ENCODE results near the gene LY9.

LY9 gene

GRCh38 chr1:160836981-160837557 lies 41.1 kb downstream of the LY9 start:
- DNase-seq (ENCODE audit: low spot score): no peak

- DNase-seq (ENCODE audit: low spot score): no peak
Measured at GRCh38 chr1:160837558-160838205, 41.7 kb downstream of the LY9 start.

GRCh38 chr1:160838888-160839287 lies 42.9 kb downstream of the LY9 start:
- DNase-seq (ENCODE audit: low spot score): no peak

DNA sequence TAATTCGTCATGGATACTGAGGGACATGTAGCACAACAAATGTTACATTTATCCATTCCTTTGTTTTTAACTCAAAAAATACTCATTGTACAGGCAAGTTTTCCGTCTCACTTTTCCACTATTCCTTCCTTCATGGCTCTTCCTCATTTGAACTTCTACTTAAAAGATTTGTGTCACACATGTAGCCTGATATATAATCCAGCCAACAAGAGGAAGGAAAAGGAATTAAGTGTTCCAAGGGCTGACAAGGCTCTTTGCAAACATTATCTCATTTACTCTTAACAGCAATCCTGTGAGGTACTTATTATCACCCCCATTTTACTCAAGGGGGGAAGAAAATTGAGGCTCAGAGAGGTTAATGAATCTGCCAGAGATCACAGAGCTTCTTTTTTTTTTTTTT lies 43.8 kb downstream of the LY9 start:
- no peak for DNase-seq (ENCODE audit: low spot score)

- no peak for DNase-seq (ENCODE audit: low spot score)
Measured at GRCh38 chr1:160841079-160841478, 45.1 kb downstream of the LY9 start.

DNA sequence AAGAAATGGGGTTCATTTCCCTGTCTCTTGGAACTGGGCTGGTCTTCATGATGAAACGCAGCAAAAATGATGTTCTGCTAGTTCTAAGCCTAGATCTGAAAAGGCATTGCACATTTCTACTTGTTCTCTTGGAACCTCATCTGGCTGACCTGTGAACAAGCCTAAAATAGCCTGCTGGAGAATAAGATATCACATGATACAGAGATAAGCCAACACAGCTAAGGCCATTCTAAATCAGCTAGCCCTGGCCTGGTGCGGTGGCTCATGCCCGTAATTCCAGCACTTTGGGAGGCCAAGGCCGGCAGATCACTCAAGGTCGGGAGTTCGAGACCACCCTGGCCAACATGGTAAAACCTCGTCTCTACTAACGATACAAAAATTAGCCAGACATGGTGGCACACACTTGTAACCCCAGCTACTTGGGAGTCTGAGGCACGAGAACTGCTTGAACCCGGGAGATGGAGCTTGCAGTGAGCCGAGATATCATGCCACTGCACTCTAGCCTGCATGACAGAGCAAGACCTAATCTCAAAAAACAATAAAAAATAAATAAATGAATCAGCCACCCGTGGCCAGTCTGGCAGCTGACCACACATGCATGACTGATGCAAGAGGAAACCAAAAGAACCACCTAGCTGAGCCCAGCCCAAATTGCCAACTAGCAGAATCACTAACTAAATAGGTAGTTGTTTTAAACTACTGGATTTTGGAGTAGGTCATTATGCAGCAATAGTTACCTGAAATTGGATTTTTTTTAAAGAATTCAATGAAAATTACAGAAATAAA lies 48.7 kb downstream of the LY9 start:
- no peak for DNase-seq (ENCODE audit: low spot score)

GRCh38 chr1:160846281-160846680 lies 50.3 kb downstream of the LY9 start:
- no peak for DNase-seq (ENCODE audit: low spot score)

DNA sequence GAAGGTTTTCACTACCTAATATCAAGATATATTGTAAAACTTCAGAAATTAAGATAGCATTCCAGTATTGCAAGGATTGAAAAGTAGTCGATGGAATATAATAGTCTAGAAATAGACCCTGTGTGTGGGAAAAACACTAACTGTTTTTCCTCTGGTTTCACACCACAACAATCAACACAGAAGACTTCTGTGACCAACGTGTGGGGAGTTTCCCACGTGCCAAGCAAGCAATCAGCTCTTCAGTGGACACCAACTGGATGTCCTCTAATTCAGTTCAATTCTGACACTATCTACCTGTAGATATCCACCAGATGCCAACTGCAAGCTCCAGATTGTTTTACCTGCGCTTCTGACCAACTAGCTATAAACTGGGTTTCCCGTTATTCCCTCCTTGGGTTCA lies 54.6 kb downstream of the LY9 start:
- no peak for DNase-seq (ENCODE audit: low spot score)

DNA sequence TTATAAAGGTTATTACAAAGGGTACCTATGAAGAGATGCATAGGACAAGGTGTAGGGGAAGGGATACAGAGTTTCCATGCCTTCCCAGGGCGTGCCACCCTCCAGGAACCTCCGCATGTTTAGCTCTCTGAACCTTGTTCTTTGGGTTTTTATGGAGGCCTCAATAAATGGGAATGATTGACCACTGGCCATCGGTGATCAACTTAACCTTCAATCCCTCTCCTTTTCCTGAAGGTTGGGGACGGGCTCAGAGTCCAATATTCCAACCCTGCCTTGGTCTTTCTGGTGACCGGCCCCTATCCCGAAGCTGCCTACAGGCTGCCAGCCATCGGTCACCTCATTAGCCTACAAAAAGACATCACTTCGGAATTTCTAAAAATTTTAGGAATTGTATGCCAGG lies 55.0 kb downstream of the LY9 start:
- no peak for DNase-seq (ENCODE audit: low spot score)

DNA sequence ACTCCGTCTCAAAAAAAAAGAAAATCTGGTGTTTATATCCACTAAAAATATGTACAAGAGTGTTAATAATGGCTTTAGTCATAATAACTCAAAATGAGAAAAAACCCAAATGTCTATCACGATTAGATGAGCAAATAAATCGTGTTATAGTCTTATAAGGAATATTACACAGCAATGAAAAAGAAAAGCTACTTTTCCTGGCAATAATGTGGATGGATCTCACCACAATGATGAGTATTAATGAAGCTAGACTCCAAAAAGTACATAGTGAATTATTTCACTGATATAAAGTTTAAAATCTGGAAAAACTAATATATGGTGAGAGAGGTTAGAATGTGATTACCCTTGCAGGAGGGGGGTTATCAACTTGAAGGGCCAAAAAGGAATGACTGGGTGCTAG lies 57.0 kb downstream of the LY9 start:
- no peak for DNase-seq (ENCODE audit: low spot score)

DNA sequence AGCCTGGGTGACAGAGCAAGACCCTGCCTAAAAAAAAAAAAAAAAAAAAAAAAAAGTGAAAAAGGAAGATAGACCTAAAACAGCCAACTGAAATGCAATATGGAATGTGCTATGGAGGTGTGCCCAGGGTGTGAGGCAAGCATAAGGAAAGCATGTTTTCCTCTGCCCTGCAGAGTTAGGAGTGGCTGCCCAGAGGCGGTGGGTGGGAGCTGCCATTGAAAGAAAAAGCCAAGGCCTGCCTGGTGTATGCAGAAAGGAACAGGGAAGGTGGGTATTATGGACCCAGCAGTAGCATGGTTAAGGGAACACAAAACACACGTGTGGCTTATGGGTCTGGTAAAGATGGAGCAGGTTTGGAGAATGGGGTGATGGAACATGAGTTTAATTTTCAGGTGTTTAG lies 57.8 kb downstream of the LY9 start:
- no peak for DNase-seq (ENCODE audit: low spot score)

DNA sequence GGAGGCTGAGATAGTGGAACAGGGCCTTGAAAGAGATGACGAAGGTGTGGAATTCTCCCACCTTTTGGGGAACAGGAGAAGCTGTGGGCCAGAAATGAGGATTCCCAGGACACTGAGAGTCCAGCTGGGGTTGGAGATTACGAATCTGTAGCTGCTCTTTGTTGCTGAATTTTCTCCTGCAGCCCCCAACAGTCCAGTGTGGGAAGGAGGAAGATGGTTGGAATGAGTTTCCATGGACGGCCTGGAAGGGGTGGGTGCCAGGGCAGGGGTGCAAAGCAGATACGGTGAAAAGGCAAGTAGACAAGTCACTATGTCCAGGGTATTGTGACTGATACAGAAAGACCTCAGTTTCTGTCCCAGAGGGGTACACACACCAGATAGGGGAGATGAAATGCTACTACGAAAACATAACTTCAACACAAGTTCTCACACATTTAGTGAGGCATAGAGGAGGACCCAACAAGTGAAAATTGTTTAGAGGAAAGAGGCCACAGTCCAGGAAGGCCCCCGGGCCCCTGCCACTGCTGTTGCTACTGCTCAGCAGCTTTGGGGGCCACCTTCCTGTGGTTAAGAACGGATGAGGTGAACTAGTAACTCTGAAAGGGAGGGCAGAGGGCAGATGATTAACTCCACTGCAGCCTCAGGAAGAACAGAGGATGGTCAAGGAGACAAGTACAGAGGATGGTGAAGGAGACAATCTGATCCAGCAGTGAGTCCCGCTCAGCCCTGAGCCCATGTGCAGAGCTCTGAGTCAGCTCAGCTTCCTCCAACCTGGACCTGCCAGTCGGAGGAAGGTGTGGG lies 59.4 kb downstream of the LY9 start:
- DNase-seq (ENCODE audit: low spot score): no peak

DNA sequence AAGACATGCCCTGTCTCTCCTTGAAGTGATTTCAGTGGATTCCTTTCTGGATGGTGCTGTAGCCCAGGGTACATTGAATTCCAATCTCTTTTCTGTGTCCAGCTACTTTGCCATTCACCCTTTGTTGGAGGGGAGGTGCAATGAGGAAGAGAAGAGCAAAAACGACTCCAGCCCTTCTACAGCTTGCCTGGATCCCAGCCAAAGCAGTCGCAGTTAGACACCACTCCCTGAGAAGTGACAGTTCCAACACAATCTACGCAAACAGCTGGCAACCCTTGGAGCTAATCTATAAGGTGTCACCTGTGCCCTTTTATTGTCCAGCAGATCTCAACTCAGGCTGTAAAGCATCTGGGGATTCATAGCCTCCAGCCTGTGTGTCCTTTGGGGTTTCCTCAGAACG lies 62.1 kb downstream of the LY9 start:
- DNase-seq (ENCODE audit: low spot score): no peak

DNA sequence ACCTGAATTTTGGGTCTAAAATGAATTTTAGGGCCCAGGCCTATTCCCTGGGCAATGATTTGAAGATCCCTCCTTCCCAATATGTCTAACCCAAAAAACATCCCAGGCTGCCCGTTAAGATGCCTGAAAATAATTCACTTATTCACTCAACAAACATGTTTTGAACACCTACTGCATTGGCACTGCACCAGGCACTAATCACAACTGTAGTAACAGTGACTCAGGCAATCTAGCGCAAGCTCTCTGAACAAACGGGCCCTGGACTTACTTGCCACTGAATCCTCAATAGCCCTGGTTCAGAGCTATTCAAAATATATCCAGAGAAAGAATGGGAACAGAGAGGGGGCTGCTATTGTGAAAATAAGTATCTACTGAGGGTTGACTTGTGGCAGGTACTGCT lies 62.5 kb downstream of the LY9 start:
- DNase-seq (ENCODE audit: low spot score): no peak

- no peak for DNase-seq (ENCODE audit: low spot score)
Measured at GRCh38 chr1:160859166-160859565, 63.2 kb downstream of the LY9 start.

DNA sequence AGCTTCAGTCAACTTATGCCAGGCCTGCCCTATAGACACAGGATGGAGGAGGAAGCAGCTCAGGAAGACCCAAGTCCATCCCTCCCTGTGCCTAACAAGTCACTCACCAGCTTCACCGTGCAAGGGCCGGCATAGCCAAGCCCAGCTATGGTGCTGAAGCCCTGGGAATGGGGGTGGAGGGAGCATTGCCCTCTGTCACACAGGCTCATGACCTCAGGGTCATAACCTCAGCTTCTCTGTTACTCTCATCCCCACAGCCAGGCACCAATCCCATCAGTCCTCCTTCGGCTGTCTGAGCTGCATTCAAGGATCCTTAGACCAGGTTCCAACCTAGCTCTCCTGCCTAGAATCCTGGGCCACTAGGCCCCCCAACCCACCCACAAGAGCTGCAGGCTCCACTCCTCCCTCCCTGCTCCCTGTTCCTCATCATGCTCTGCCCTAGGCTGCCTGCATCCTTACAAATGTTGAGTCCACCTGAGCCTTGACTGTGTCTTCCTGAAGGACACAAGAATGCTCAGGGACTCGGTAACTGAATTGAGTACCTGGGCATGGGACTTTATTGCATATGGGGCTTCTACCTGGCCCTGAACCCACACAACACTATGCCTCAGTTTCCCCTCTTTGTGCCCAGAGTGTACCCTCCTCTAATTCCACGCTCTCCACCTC lies 65.0 kb downstream of the LY9 start:
- DNase-seq (ENCODE audit: low spot score): no peak

DNA sequence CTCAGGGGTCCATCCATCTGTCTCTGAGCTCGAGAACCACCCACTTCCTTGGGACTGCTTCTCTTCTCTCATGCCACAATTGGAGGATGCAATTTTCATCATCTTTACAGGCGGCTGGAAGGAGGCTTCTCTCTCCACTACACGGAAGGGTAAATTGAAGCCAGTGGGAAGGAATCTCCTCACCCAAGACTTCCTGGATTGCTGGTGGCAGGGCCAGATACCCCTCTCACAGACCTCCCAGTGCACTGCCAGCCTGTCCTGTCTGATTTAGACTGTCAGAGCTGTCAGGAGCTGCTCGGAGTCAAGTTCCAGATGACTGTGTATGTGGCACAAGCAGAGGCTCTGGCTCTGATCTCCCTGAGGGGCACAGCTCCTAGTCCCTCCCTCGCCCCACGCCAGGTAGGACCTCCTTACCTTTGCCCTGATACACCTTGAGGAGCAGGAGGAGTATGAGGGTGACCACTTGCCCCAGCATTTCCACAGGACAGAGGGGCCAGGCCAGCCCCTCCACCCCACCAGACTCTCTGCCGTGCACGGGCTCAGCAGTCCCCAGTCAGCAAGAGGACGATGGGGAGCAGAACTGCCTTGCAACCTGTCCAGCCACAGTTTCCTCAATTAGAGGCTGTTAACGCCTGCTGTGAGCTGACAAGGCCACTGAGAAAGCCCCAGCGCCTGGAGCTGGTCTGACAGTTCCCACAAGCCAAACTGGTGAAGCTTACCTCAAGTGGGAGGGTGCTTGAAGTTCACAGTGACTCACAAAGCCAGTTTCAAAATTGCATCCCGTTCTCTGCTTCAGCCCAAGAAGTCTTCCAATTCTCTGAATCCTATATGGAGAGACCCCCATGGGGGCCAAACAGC lies 66.5 kb downstream of the LY9 start, which contains the start of gene CD244:
CD244 (minus strand) TSS at position 685 of the 858 bp plus-strand sequence; CDS start at position 475, 210 bp downstream.
- no peak for DNase-seq (ENCODE audit: low spot score)

DNA sequence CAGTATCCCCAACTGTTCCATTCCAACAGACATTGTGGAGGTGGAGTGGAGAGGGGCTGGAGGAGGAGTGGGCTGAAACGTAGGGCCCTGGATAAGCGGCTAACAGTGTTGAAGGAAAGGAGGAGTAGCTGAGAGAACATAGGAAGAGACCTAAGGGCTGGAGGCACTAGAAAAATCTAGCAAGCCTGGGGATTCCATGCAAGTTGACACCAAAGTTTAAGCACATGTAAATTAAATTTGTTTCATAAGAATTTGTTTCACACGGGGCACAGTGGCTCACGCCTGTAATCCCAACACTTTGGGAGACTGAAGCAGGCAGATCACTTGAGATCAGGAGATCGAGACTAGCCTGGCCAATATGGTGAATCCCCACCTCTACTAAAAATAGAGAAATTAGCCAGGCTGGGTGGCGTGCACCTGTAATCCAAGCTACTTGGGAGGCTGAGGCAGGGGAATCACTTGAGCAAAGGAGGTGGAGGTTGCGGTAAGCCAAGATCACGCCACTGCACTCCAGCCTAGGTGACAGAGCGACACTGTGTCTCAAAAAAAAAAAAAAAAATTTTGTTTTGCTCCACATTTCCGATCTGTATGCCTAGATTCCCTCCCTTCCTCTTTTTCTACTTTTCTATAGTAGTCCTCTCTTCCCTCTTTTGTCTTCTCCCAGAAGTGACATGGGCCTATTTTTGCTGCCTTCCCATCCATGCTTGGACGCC lies 67.2 kb downstream of the LY9 start:
- no peak for DNase-seq (ENCODE audit: low spot score)

- DNase-seq (ENCODE audit: low spot score): no peak
Measured at GRCh38 chr1:160863774-160864131, 67.8 kb downstream of the LY9 start.

DNA sequence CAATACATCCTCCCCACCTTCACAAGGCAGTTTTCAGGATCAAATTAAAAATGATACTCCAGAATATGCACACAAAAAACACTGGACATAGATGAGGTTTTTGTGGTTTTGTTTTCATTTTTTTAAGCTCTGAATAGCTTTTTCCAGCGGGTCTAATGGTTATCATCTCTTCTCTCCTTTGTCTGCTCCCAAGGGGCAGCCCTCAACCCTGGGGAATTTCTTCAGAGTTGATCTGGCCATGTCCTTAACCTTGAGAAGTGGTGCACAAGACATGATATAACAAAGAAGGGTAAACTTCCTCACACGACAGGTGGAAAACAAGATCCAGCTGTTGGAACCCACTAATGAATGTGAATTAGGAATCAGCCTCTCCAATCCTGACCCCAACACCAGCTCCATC lies 68.2 kb downstream of the LY9 start:
- no peak for DNase-seq (ENCODE audit: low spot score)
